ENCODE data around the gene DHX38. TPM values are rescaled to one million over a fixed set of nuclear protein-coding genes. Genes with fewer than 3 reads are reported as not detected.

DHX38 gene
- total RNA-seq, 2 experiments from 2014 or later = 69.3 to 77.1 TPM

DNA sequence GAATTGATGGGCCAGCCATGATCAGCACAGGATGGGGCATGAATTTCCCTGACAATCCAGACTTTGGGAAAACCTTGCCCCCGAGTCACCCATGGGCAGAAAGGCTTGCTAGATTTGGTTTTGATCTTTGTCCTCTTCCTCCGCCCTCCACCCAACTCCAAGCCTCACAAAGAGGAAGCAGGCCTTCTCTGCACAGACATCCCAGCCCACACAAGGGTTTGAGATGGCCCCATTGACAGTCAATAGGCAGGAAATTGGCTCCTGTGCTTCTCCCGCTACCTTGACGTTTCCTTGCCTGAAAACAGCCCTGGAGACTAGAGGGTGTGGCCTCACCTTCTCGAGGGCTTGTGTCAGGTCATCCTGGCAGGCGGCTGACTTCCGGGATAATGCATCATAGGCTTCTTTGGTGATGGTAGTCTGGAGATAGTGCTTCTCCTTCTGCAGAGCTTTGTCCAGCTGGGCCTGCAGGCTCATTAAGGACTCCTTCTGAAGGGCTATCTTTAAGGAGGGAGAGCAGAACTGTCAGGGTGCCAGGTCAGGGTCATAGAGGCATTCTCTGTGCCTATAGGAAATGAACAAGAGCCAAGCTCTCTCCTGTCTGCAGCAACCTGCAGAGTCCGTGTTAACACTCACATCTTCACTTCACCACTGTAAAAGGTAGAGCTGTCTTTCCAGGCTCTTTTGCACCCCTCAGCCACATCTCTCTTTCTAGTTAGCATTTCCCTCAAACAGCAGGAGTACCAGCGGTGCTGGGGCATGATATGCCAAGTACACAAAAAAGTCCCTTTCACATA is 32.2 kb downstream of the DHX38 start:
- H3K9me3 Mint-ChIP-seq (ENCODE audit: insufficient read depth) = no peaks in the 10 kb centered on the region
- no peak for ATAC-seq
- POLR2A ChIA-PET = no interaction called here
- CTCF ChIA-PET = interaction anchor here (0.6 to 2.2 kb wide), 22 partner anchors 9 to 1753 kb away, joined by 3 to 20 read pairs (median 4); partner anchors contain the start of genes DHX38 and TXNL4B
- no peak overlapping the region for H3K4me3 Mint-ChIP-seq
- DNase-seq = no peak
- H3K36me3 Mint-ChIP-seq (ENCODE audit: low read depth) = no peaks in the 10 kb centered on the region
- H3K27me3 Mint-ChIP-seq (ENCODE audit: low read depth) = no peaks in the 10 kb centered on the region
- peak overlapping the region; percentile 36 for H3K27ac Mint-ChIP-seq
- H3K4me1 Mint-ChIP-seq (ENCODE audit: low read depth) = peaks cover 13% of the 10 kb centered on the region

DNA sequence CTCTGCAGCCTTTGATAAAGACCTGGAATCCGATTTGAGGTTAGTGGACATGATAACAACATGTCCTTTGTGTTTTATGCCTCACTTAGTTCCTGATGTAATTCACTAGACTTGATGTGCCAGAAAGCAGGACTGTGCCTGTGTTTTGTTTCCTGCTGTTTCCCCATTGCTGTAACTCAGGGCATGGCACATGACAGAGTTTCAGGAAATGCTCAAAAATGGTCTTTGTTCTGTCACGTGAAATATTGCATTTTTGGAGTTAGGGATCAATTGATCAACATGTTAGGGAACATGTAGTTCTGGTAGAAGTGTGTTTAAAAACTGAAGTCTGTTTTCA is 32.8 kb downstream of the DHX38 start:
- Mint-ChIP-seq H3K27ac (no peak overlapping the region), H3K9me3 (ENCODE audit: insufficient read depth) (no peaks in the 10 kb centered on the region), H3K36me3 (ENCODE audit: low read depth) (no peaks in the 10 kb centered on the region), H3K27me3 (ENCODE audit: low read depth) (no peaks in the 10 kb centered on the region), H3K4me1 (ENCODE audit: low read depth) (peaks cover 10% of the 10 kb centered on the region), H3K4me3 (no peak overlapping the region)
- ChIA-PET CTCF (interaction anchor here (1.7 kb wide), 1 partner anchor 33 kb away, joined by 5 read pairs; the partner anchor contains the start of genes DHX38 and TXNL4B), POLR2A (no interaction called here)
- DNase-seq = no peak
- no peak for ATAC-seq

DNA sequence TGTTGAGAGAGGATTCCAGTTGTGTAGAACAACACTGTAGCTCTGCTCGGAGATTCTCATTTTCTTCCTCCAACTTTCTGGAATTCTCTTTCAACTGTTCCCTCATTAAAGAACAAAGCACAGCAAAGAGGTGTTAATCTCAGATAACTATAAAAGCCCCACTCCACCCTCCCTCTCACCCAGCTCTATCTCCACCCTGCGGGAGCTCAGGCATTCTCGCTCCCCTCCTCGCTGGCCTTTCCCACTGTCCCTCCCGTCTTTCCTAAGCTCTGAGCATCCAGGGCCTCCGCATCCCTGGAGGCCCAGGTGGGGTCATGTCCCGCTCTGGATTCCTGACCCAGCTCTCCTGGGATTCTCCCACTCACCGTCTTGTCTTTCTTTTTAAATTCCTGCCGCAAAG is 35.1 kb downstream of the DHX38 start:
- Mint-ChIP-seq H3K4me3 (no peak overlapping the region), H3K9me3 (ENCODE audit: insufficient read depth) (no peaks in the 10 kb centered on the region), H3K27me3 (ENCODE audit: low read depth) (no peaks in the 10 kb centered on the region), H3K27ac (no peak overlapping the region), H3K4me1 (ENCODE audit: low read depth) (peaks cover 10% of the 10 kb centered on the region), H3K36me3 (ENCODE audit: low read depth) (no peaks in the 10 kb centered on the region)
- DNase-seq (no peak), ATAC-seq (no peak)
- CTCF ChIA-PET = interaction anchor here (0.9 to 1.5 kb wide), 5 partner anchors 14 to 271 kb away, joined by 3 to 4 read pairs (median 3); partner anchors contain the start of gene PMFBP1
- POLR2A ChIA-PET = no interaction called here

DNA sequence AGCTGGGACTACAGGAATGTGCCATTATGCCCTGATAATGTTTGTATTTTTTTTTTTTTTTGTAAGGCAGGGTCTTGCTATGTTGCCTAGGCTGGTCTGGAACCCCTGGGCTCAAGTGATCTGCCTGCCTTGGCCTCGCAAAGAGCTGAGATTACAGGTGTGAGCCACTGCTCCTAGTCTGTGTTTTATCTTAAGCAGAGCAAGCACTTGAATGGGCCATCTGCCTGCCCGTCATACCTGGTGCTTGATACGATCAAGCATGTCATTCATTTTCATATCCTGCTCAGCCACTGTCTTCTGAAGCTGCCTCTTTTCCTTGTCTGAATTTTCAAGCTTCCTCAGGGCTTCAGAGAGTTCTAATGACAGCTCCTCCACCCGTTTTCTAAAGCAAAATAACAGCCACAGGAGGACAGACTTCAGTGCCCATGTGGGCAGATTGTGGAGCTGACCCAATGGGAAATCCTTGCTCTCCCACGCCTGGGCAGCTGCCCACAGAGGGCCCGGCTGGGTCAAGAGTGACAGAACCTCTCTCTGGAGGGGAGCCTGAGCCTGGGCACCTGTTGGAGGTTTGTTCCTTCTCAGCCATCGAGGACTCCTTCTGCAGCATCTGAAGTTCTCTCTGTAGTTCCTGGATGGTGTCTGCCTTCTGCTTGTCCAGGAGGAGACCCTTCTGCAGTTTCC is 36.5 kb downstream of the DHX38 start:
- DNase-seq (no peak), ATAC-seq (no peak)
- Mint-ChIP-seq H3K4me1 (ENCODE audit: low read depth) (peaks cover 5% of the 10 kb centered on the region), H3K27me3 (ENCODE audit: low read depth) (no peaks in the 10 kb centered on the region), H3K9me3 (ENCODE audit: insufficient read depth) (no peaks in the 10 kb centered on the region), H3K27ac (no peak overlapping the region), H3K36me3 (ENCODE audit: low read depth) (no peaks in the 10 kb centered on the region), H3K4me3 (no peak overlapping the region)
- CTCF ChIA-PET = interaction anchor here (0.6 to 0.8 kb wide), 2 partner anchors 142 to 384 kb away, joined by 3 read pairs; no protein-coding TSS in a partner anchor
- POLR2A ChIA-PET = interaction anchor here (0.9 kb wide), 1 partner anchor 65 kb away, joined by 4 read pairs; no protein-coding TSS in a partner anchor

DNA sequence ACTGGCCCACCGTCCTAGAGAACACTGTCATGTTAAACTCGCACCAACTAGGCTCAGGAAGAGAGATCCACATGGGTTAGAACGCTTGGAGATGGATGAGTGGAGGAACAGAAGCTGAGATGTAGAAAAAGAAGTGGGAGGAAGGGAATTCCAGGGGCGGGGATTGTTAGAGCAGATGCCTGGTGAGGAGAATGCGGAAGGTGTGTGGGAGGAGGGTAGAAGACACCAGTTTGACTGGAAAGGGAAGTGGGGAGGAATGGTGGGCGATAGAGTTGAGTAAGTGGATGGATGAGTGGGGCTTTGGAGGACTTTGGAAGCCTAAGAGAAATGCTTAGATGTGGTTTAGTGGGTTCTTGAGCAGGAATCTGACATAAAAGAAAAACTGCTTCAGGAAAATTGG is 37.4 kb downstream of the DHX38 start:
- Mint-ChIP-seq H3K9me3 (ENCODE audit: insufficient read depth) (no peaks in the 10 kb centered on the region), H3K36me3 (ENCODE audit: low read depth) (no peaks in the 10 kb centered on the region), H3K27ac (no peak overlapping the region), H3K27me3 (ENCODE audit: low read depth) (no peaks in the 10 kb centered on the region), H3K4me1 (ENCODE audit: low read depth) (no peaks in the 10 kb centered on the region), H3K4me3 (no peak overlapping the region)
- CTCF ChIA-PET = no interaction called here
- POLR2A ChIA-PET = no interaction called here
- ATAC-seq = no peak
- DNase-seq = no peak

DNA sequence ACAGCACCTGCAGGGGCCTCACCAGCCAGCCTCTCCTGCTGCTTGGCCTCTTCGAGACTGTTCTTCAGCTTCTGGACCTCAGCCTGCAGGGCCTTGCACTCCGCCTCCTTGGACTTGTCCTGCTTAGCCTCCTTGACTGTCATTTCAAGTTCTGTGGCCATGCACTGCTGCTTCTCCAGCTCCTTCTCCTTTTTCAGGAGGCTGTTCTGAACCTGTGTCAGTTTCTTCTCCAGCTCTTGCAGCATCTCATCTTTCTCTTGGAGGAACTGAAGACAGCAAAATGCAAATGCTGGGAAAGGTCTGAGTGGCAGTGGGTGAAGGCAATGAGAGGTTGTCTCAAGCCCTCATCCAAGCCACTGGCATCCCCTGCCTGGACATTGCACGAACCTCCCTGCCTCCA is 39.1 kb downstream of the DHX38 start:
- Mint-ChIP-seq H3K36me3 (ENCODE audit: low read depth) (no peaks in the 10 kb centered on the region), H3K27me3 (ENCODE audit: low read depth) (no peaks in the 10 kb centered on the region), H3K27ac (no peak overlapping the region), H3K4me3 (no peak overlapping the region), H3K9me3 (ENCODE audit: insufficient read depth) (no peaks in the 10 kb centered on the region), H3K4me1 (ENCODE audit: low read depth) (no peaks in the 10 kb centered on the region)
- no peak for DNase-seq
- no peak for ATAC-seq
- ChIA-PET CTCF (no interaction called here), POLR2A (no interaction called here)

DNA sequence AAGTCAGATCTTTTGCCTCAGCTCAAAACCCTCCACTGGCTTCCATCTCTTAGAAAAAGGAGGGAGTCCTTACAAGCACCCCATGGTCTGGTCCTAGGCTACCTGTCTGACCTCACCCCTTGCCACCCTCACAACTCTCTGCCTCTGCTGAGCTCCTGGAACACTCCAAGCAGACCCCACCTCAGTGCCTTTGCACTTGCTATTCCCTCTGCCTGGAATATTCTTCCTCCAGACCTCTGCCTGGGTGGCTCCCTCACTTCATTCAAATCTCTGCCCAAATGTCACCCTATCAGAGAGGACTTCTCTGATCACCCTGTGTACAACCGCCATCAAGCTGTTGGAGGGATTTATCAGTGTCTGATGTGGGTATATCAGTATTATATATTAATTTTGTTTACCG is 40.9 kb downstream of the DHX38 start:
- ATAC-seq (no peak), DNase-seq (no peak)
- Mint-ChIP-seq H3K36me3 (ENCODE audit: low read depth) (no peaks in the 10 kb centered on the region), H3K4me3 (no peak overlapping the region), H3K9me3 (ENCODE audit: insufficient read depth) (no peaks in the 10 kb centered on the region), H3K27me3 (ENCODE audit: low read depth) (no peaks in the 10 kb centered on the region), H3K4me1 (ENCODE audit: low read depth) (no peaks in the 10 kb centered on the region), H3K27ac (no peak overlapping the region)
- ChIA-PET CTCF (no interaction called here), POLR2A (no interaction called here)

DNA sequence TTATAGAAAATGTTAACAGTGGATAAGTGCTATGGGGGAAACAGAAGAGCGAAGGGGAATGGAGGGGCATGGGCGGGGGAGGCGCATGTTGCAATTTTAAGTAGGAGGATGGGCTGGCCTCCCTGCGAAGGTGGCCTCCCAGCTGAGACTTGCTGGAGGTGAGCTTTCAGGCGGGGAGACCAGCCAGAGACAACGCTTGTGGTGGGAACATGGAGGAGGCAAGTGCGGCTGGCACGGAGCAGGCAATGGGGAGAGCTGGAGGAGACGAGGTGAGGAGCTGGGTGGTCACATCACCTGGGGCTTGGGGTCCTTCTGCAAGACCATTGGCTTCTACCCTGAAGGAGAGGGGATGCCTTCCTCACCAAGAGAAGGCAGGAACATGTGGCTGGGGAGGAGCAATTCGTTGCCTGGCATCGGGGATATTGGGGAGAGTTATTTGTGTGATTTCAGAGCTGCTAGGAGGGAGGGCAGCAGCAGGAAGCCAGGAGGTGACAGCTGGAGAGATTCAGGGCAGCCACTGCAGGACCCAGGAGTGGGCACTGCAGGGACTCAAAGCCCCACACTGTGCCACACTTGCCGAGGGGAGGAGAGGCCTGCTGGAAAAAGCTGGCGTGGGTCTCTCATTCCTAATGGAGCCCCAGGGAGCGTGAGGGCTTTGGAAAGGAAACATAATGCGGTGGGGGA is 43.9 kb downstream of the DHX38 start:
- CTCF ChIA-PET = interaction anchor here (0.7 kb wide), 1 partner anchor 123 kb away, joined by 3 read pairs; no protein-coding TSS in a partner anchor
- H3K4me3 Mint-ChIP-seq = no peak overlapping the region
- ATAC-seq = no peak
- H3K9me3 Mint-ChIP-seq (ENCODE audit: insufficient read depth) = no peaks in the 10 kb centered on the region
- no peak for DNase-seq
- H3K27ac Mint-ChIP-seq = no peak overlapping the region
- no peaks in the 10 kb centered on the region for H3K36me3 Mint-ChIP-seq (ENCODE audit: low read depth)
- no peaks in the 10 kb centered on the region for H3K27me3 Mint-ChIP-seq (ENCODE audit: low read depth)
- H3K4me1 Mint-ChIP-seq (ENCODE audit: low read depth) = no peaks in the 10 kb centered on the region
- POLR2A ChIA-PET = no interaction called here

DNA sequence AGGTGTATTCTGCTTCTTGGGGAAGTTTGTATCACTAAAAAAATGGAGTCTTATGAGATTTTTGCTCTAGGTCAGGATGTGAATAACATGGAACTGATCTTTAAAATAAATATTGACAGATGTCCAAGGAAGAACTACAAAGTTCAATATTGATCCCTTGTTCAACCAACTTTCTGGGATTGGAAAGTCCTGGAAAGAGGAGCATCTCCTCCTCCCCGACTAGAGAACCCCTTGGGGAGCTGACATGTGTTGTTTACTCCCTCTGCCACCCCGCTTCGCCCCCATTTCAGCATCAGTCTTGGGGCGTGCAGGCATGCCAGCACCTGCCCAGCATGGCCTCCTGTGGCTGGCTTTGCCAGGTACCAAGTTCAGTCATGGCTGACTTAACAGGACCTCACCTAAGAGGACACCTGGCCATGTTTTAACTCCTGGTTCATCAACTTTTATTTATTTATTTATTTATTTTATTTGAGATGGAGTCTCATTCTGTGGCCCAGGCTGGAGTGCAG is 44.5 kb downstream of the DHX38 start:
- no peak overlapping the region for H3K27ac Mint-ChIP-seq

DNA sequence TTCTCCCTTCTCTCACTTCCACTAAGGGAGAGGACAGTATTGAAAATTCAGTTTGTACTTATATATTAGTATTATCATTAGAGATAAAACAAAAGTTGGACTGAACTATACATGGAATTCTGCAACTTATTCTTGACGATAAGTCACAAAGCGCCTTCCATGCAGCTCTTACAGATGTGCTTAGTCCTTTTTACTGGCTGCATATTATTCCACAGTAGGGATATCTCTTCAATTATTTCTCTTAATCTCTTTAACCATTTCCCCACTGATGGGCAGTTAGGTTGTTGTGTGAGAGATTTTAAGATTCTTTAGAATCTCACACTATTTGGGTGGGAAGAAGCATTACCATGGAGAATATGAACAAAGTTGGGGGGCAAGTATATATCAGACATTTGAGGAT is 46.3 kb downstream of the DHX38 start:
- H3K36me3 Mint-ChIP-seq (ENCODE audit: low read depth) = no peaks in the 10 kb centered on the region
- ChIA-PET CTCF (no interaction called here), POLR2A (no interaction called here)
- H3K9me3 Mint-ChIP-seq (ENCODE audit: insufficient read depth) = no peaks in the 10 kb centered on the region
- DNase-seq (no peak), ATAC-seq (no peak)
- peaks cover 3% of the 10 kb centered on the region for H3K27me3 Mint-ChIP-seq (ENCODE audit: low read depth)
- no peaks in the 10 kb centered on the region for H3K4me1 Mint-ChIP-seq (ENCODE audit: low read depth)
- no peak overlapping the region for H3K4me3 Mint-ChIP-seq
- H3K27ac Mint-ChIP-seq = no peak overlapping the region

More for the DNA sequence above, 44.5 kb downstream of the DHX38 start:
- ChIA-PET CTCF (no interaction called here), POLR2A (no interaction called here)
- ATAC-seq (no peak), DNase-seq (no peak)
- Mint-ChIP-seq H3K4me1 (ENCODE audit: low read depth) (no peaks in the 10 kb centered on the region), H3K9me3 (ENCODE audit: insufficient read depth) (no peaks in the 10 kb centered on the region), H3K36me3 (ENCODE audit: low read depth) (no peaks in the 10 kb centered on the region), H3K4me3 (no peak overlapping the region), H3K27me3 (ENCODE audit: low read depth) (no peaks in the 10 kb centered on the region)

DNA sequence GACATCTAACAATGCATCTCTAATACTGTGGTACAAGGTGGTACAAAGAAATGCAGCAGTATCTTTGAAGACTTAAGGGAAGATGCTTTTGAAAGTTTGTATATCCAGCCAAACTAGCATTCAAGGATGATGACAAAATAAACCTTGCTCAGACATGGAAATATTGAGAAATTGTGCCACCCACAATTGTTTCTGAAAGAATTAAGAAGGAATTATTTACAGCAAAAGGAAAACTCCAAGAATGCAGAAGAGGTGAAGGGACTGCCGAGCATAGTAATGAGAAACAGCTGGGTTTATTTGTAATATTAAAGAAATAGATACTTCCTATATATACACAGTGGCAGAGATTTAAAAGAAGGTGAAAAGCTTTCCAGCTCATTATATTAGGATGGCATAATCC is 48.8 kb downstream of the DHX38 start:
- Mint-ChIP-seq H3K9me3 (ENCODE audit: insufficient read depth) (no peaks in the 10 kb centered on the region), H3K27me3 (ENCODE audit: low read depth) (peaks cover 9% of the 10 kb centered on the region), H3K4me3 (no peak overlapping the region), H3K27ac (no peak overlapping the region), H3K36me3 (ENCODE audit: low read depth) (no peaks in the 10 kb centered on the region), H3K4me1 (ENCODE audit: low read depth) (no peaks in the 10 kb centered on the region)
- DNase-seq = no peak
- ChIA-PET CTCF (interaction anchor here (0.8 to 1.0 kb wide), 2 partner anchors 14 to 17 kb away, joined by 3 read pairs; no protein-coding TSS in a partner anchor), POLR2A (no interaction called here)
- ATAC-seq = no peak

Data from activated CD8-positive, alpha-beta T cell treated with anti-CD3 and anti-CD28 coated beads, Interleukin-2, amount 10 ng/mL, durations not matched to agents 7 days and 5 days (primary cell).